Hepatocyte (in vitro differentiated cells): ENCODE data around the gene SATB1. TPM values are rescaled to one million over a fixed set of nuclear protein-coding genes. Genes with fewer than 3 reads are reported as not detected.
"Not testable (repeated sequence)": the region's sequence is repeated elsewhere in the genome, so short reads cannot be mapped to it uniquely, and the experiment has no call there.

Experiments used
- DNase-seq: peaks from one replicate; pipeline ENCODE4 v3.0.0-alpha.2; 2016; ENCODE audit warnings: low spot score
- H2AFZ ChIP-seq: fragments of 200-600 bp; sonication (generic); 2 replicates; pipeline ENCODE4 v1.6.0; 2016; ENCODE audit warnings: antibody characterized with exemption, mild to moderate bottlenecking
- H3K27ac ChIP-seq: fragments of 200-600 bp; sonication (generic); 2 replicates; pipeline ENCODE4 v1.5.1; 2016; ENCODE audit warnings: mild to moderate bottlenecking
- H3K27me3 ChIP-seq: fragments of 200-600 bp; sonication (generic); 2 replicates; pipeline ENCODE4 v1.6.1; 2016
- H3K36me3 ChIP-seq: fragments of 200-600 bp; sonication (generic); replicated peaks from 2 replicates; pipeline ENCODE4 v1.5.1; 2016; ENCODE audit warnings: low read depth; ENCODE audit not compliant: insufficient read depth
- H3K4me1 ChIP-seq: fragments of 200-600 bp; sonication (generic); 2 replicates; pipeline ENCODE4 v1.5.1; 2016; ENCODE audit warnings: mild to moderate bottlenecking, moderate library complexity; ENCODE audit not compliant: insufficient read depth
- H3K4me2 ChIP-seq: fragments of 200-600 bp; sonication (generic); 2 replicates; pipeline ENCODE4 v1.6.0; 2016
- H3K4me3 ChIP-seq: fragments of 200-600 bp; sonication (generic); 2 replicates; pipeline ENCODE4 v1.5.1; 2016; ENCODE audit warnings: mild to moderate bottlenecking
- H3K79me2 ChIP-seq: fragments of 200-600 bp; sonication (generic); 2 replicates; pipeline ENCODE4 v1.6.0; 2017; ENCODE audit warnings: mild to moderate bottlenecking
- H3K9me2 ChIP-seq: fragments of 200-600 bp; sonication (generic); replicated peaks from 2 replicates; pipeline ENCODE4 v1.6.0; 2017; ENCODE audit warnings: mild to moderate bottlenecking; ENCODE audit not compliant: insufficient read depth
- H3K9me3 ChIP-seq: fragments of 200-600 bp; sonication (generic); 2 replicates; pipeline ENCODE4 v1.5.1; 2016; ENCODE audit warnings: low read depth, mild to moderate bottlenecking
- H4K20me1 ChIP-seq: fragments of 200-600 bp; sonication (generic); 2 replicates; pipeline ENCODE4 v1.6.0; 2016; ENCODE audit warnings: mild to moderate bottlenecking; ENCODE audit not compliant: insufficient read depth, poor library complexity, severe bottlenecking
- EZH2 ChIP-seq: fragments of 200-600 bp; sonication (generic); IDR thresholded peaks from 2 replicates; pipeline ENCODE4 v1.6.1; 2016; ENCODE audit warnings: antibody characterized with exemption, mild to moderate bottlenecking, borderline replicate concordance
- EZH2phosphoT487 ChIP-seq: fragments of 200-600 bp; sonication (generic); IDR thresholded peaks from one replicate; pipeline ENCODE4 v1.6.1; 2018; ENCODE audit warnings: antibody characterized with exemption, mild to moderate bottlenecking, low read depth, moderate library complexity; ENCODE audit not compliant: unreplicated experiment, severe bottlenecking
- WGBS: methylation state at CpG from one replicate; pipeline ENCODE4 v1.1.6; 2016; ENCODE audit warnings: low lambda C conversion rate; ENCODE audit errors: missing lambda C conversion rate; 5-methylcytosine and 5-hydroxymethylcytosine counted together
- polyA plus RNA-seq: library from polyadenylated mRNA; unstranded; fragments of >200 nt; fragmentation: Nextera tagmentation; extraction: Ambion mirVana; gene quantifications from 2 replicates; pipeline ENCODE4 v1.2.1, GENCODE V29; 2016
- total RNA-seq: library from RNA; depleted of rRNA; stranded (reverse); fragments of >200 nt; gene quantifications from 2 replicates; pipeline ENCODE4 v1.2.3, GENCODE V29; 2014
- TF ChIP-seq, protein P1 (sequence below): fragments of 200-600 bp; sonication (generic); IDR thresholded peaks from 2 replicates; pipeline ENCODE4 v1.5.1; 2016; ENCODE audit warnings: antibody characterized with exemption, mild to moderate bottlenecking; ENCODE audit not compliant: poor library complexity

The SATB1 gene
- total and polyA plus RNA-seq, 2 experiments from 2014 or later = 10.0 to 30.7 TPM

DNA sequence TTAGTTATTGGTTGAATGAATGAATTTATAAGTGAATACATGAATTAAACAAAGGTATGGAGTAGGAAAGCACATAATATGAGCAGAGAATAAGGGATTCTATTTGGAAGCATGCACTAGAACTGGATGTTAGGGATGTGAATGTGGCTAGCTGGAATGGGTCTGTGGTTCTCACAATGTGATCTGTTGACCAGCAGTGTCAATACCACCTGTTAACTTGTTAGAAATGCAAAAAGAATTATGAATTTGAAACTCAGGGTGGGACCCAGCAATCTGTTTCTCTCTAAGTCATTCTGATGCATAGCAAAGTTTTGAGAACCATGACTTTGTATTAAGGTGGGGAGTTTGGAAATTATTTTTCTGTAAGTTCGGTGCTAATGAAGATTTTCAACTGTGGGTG, 41.0 kb upstream of the SATB1 start:
- Histone ChIP-seq H2AFZ (no peak overlapping the region), H3K27ac (no peak overlapping the region), H3K9me3 (no peaks in the 10 kb centered on the region), H3K4me3 (no peak overlapping the region), H3K36me3 (no peaks in the 10 kb centered on the region), H3K4me1 (no peaks in the 10 kb centered on the region), H3K27me3 (no peaks in the 10 kb centered on the region), H3K4me2 (no peak overlapping the region), H4K20me1 (no peaks in the 10 kb centered on the region), H3K79me2 (no peaks in the 10 kb centered on the region), H3K9me2 (no peaks in the 10 kb centered on the region)
- WGBS = 100% methylated on average over 1 of the region's 1 CpG
- TF ChIP-seq, protein P1, sequence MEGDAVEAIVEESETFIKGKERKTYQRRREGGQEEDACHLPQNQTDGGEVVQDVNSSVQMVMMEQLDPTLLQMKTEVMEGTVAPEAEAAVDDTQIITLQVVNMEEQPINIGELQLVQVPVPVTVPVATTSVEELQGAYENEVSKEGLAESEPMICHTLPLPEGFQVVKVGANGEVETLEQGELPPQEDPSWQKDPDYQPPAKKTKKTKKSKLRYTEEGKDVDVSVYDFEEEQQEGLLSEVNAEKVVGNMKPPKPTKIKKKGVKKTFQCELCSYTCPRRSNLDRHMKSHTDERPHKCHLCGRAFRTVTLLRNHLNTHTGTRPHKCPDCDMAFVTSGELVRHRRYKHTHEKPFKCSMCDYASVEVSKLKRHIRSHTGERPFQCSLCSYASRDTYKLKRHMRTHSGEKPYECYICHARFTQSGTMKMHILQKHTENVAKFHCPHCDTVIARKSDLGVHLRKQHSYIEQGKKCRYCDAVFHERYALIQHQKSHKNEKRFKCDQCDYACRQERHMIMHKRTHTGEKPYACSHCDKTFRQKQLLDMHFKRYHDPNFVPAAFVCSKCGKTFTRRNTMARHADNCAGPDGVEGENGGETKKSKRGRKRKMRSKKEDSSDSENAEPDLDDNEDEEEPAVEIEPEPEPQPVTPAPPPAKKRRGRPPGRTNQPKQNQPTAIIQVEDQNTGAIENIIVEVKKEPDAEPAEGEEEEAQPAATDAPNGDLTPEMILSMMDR = no peak
- no peak for TF ChIP-seq EZH2phosphoT487
- DNase-seq = no peak

DNA sequence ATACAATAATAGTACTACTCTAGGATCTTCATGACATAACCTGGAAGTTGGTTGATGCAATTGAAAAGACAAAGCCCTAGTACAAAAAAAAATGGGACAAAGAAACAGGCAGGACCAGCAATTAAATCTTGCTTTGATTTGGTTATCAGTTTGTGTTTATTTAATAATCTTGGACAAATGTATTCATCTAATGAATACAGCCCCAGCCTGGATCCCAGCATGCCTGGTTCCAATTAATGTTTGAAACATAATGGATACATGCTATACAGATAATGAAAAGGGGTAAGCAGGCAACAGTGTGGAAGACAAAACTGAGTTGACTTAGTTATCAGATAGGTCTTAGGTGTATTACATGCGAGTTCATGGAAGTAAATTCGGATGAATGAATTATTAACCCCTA, 29.6 kb upstream of the SATB1 start:
- H3K27me3 ChIP-seq = no peaks in the 10 kb centered on the region
- no peaks in the 10 kb centered on the region for H3K36me3 ChIP-seq
- no peaks in the 10 kb centered on the region for H3K9me2 ChIP-seq
- no peak overlapping the region for H3K27ac ChIP-seq
- H4K20me1 ChIP-seq = no peaks in the 10 kb centered on the region
- H3K4me1 ChIP-seq = no peaks in the 10 kb centered on the region
- H3K9me3 ChIP-seq = no peaks in the 10 kb centered on the region
- H2AFZ ChIP-seq = no peak overlapping the region
- no peak overlapping the region for H3K4me3 ChIP-seq
- H3K4me2 ChIP-seq = no peak overlapping the region
- H3K79me2 ChIP-seq = no peaks in the 10 kb centered on the region
- DNase-seq = no peak
- no peak for TF ChIP-seq EZH2
- TF ChIP-seq, protein P1 = no peak
- 84% methylated on average over 2 of the region's 2 CpGs for WGBS

DNA sequence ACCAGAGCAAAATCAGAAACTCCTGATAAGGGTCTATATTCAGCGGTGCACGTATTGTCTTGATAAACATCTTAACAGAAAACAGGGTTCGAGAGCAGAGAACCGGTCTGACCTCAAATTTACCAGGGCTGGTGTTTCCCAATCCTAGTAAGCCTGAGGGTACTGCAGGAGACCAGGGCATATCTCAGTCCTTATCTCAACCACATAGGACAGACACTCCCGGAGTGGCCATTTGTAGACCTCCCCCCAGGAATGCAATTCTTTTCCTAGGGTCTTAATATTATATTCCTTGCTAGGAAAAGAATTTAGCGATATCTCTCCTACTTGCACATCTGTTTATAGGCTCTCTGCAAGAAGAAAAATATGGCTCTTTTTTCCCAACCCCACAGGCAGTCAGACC, 24.5 kb upstream of the SATB1 start:
- H3K36me3 ChIP-seq, H3K27ac ChIP-seq, H3K9me2 ChIP-seq, H3K4me1 ChIP-seq, DNase-seq, H4K20me1 ChIP-seq, H2AFZ ChIP-seq, H3K9me3 ChIP-seq, H3K79me2 ChIP-seq, H3K4me3 ChIP-seq, H3K4me2 ChIP-seq: not testable (repeated sequence)
- H3K27me3 ChIP-seq = peaks cover 21% of the 10 kb centered on the region
- 83% methylated on average over 6 of the region's 6 CpGs for WGBS

DNA sequence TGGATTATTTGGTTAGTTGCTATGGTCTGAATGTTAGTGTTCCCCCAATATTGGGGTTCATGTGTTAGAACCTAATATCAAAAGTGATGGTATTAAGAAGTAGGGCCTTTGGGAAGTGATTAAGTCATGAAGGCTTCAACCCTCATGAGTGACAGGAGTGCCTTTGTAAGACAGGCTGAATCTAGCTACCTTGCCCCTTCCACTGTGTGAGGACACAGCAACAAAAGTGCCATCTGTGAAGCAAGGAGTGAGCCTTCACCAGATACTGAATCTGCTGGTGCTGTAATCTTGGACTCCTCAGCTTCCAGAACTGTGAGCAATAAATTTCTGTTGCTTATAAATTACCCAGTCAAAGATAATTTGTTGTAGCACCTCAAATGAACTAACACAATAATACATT, 22.6 kb upstream of the SATB1 start:
- no peak overlapping the region for H3K27ac ChIP-seq
- no peaks in the 10 kb centered on the region for H3K9me3 ChIP-seq
- H2AFZ ChIP-seq = no peak overlapping the region
- DNase-seq = no peak
- peaks cover 36% of the 10 kb centered on the region for H3K27me3 ChIP-seq
- no peaks in the 10 kb centered on the region for H4K20me1 ChIP-seq
- no peaks in the 10 kb centered on the region for H3K9me2 ChIP-seq
- H3K4me3 ChIP-seq = no peak overlapping the region
- H3K36me3 ChIP-seq = no peaks in the 10 kb centered on the region
- H3K4me2 ChIP-seq = no peak overlapping the region
- no peaks in the 10 kb centered on the region for H3K79me2 ChIP-seq
- peaks cover 15% of the 10 kb centered on the region for H3K4me1 ChIP-seq
- TF ChIP-seq EZH2 (no peak), EZH2phosphoT487 (no peak)
- TF ChIP-seq, protein P1 = no peak
